Neutrophil (primary cell): Measurements from ENCODE around the gene BARD1.
"Not testable (repeated sequence)": the region's sequence is repeated elsewhere in the genome, so short reads cannot be mapped to it uniquely, and the experiment has no call there.

Experiments
- H3K27ac ChIP-seq: fragments of 200-600 bp; sonication (generic); 2 replicates; pipeline ENCODE4 v1.5.1; 2016; ENCODE audit warnings: mild to moderate bottlenecking, moderate library complexity
- H3K27me3 ChIP-seq: fragments of 200-600 bp; sonication (generic); 2 replicates; pipeline ENCODE4 v1.6.0; 2016; ENCODE audit warnings: mild to moderate bottlenecking
- H3K36me3 ChIP-seq: fragments of 200-600 bp; sonication (generic); 2 replicates; pipeline ENCODE4 v1.5.1; 2017
- H3K4me1 ChIP-seq, 2 experiments: fragments of 200-600 bp in 1 of 2; sonication (generic) in 1 of 2; 1 replicate in 1 of 2; 2 replicates in 1 of 2; pipeline versions ENCODE4 v1.5.1 to v1.6.1; 2013 to 2016; ENCODE audit warnings: low read depth in 1 of 2, low read length in 1 of 2, mild to moderate bottlenecking in 1 of 2, moderate library complexity in 1 of 2; ENCODE audit not compliant: control insufficient read depth in 1 of 2, insufficient read depth in 1 of 2
- H3K4me3 ChIP-seq, 2 experiments: fragments of 200-600 bp in 1 of 2; sonication (generic) in 1 of 2; 1 replicate in 1 of 2; 2 replicates in 1 of 2; pipeline ENCODE4 v1.5.1; 2013 to 2016; ENCODE audit warnings: low read depth in 1 of 2, low read length in 1 of 2, mild to moderate bottlenecking in 1 of 2, moderate library complexity in 1 of 2
- H3K9me3 ChIP-seq: fragments of 200-600 bp; sonication (generic); 2 replicates; pipeline ENCODE4 v1.5.1; 2016
- CTCF ChIP-seq: fragments of 200-600 bp; sonication (generic); IDR thresholded peaks from 2 replicates; pipeline ENCODE4 v1.5.1; 2016; ENCODE audit warnings: antibody characterized with exemption

Gene BARD1

GRCh38 chr2:214740867-214741395 is 68.6 kb downstream of the BARD1 start:
- no peaks in the 10 kb centered on the region for H3K4me1 ChIP-seq
- no peak overlapping the region for H3K4me3 ChIP-seq
- peaks cover 19% of the 10 kb centered on the region for H3K36me3 ChIP-seq
- no peak for TF ChIP-seq CTCF
- no peaks in the 10 kb centered on the region for H3K27me3 ChIP-seq
- H3K9me3 ChIP-seq: no peaks in the 10 kb centered on the region
- H3K27ac ChIP-seq: no peak overlapping the region

- no peak for TF ChIP-seq CTCF
- Histone ChIP-seq H3K27me3 (no peaks in the 10 kb centered on the region), H3K27ac (no peak overlapping the region), H3K4me3 (no peak overlapping the region), H3K4me1 (no peaks in the 10 kb centered on the region), H3K36me3 (peaks cover 7% of the 10 kb centered on the region), H3K9me3 (no peaks in the 10 kb centered on the region)
These were observed 72.3 kb downstream of the BARD1 start for GRCh38 chr2:214737188-214737587.

- TF ChIP-seq CTCF: no peak
- no peaks in the 10 kb centered on the region for H3K4me1 ChIP-seq
- H3K9me3 ChIP-seq: no peaks in the 10 kb centered on the region
- peaks cover 42% of the 10 kb centered on the region for H3K36me3 ChIP-seq
- no peaks in the 10 kb centered on the region for H3K27me3 ChIP-seq
- H3K27ac ChIP-seq: no peak overlapping the region
- H3K4me3 ChIP-seq: no peak overlapping the region
These were observed 78.6 kb downstream of the BARD1 start for GRCh38 chr2:214730800-214731407.

GRCh38 chr2:214730248-214730647 is 79.2 kb downstream of the BARD1 start:
- H3K9me3 ChIP-seq: no peaks in the 10 kb centered on the region
- H3K27ac ChIP-seq: no peak overlapping the region
- H3K27me3 ChIP-seq: no peaks in the 10 kb centered on the region
- H3K4me3 ChIP-seq: no peak overlapping the region
- no peak for TF ChIP-seq CTCF
- peaks cover 48% of the 10 kb centered on the region for H3K36me3 ChIP-seq
- no peaks in the 10 kb centered on the region for H3K4me1 ChIP-seq

- Histone ChIP-seq H3K4me1 (no peaks in the 10 kb centered on the region), H3K4me3 (no peak overlapping the region), H3K9me3 (no peaks in the 10 kb centered on the region), H3K36me3 (peaks cover 41% of the 10 kb centered on the region), H3K27ac (no peak overlapping the region), H3K27me3 (no peaks in the 10 kb centered on the region)
- TF ChIP-seq CTCF: no peak
These were observed 84.7 kb downstream of the BARD1 start for GRCh38 chr2:214724741-214725140.

- not testable (repeated sequence) for H3K27me3 ChIP-seq, H3K4me3 ChIP-seq, H3K27ac ChIP-seq, H3K4me1 ChIP-seq, H3K9me3 ChIP-seq
- H3K36me3 ChIP-seq: peaks cover 11% of the 10 kb centered on the region
These were observed 91.6 kb downstream of the BARD1 start for GRCh38 chr2:214717837-214718236.
